Ishikawa (cell line): ENCODE results near the gene DCHS1.

Experiments used
- CEBPB ChIP-seq: IDR thresholded peaks from 2 replicates; pipeline ENCODE4 v1.6.1; 2012
- CREB1 ChIP-seq: IDR thresholded peaks from 2 replicates; pipeline ENCODE4 v1.6.1; 2012; ENCODE audit warnings: low read depth
- EGR1 ChIP-seq: IDR thresholded peaks from 2 replicates; pipeline ENCODE4 v1.6.1; 2012
- EP300 ChIP-seq: IDR thresholded peaks from 2 replicates; pipeline ENCODE4 v1.6.1; 2012; ENCODE audit warnings: borderline replicate concordance
- FOXM1 ChIP-seq: IDR thresholded peaks from 2 replicates; pipeline ENCODE4 v1.6.1; 2012; ENCODE audit warnings: low read depth, borderline replicate concordance
- NFIC ChIP-seq: IDR thresholded peaks from 2 replicates; pipeline ENCODE4 v1.6.1; 2012
- RAD21 ChIP-seq: IDR thresholded peaks from 2 replicates; pipeline ENCODE4 v1.6.1; 2012; ENCODE audit warnings: low read depth
- TAF1 ChIP-seq: IDR thresholded peaks from 2 replicates; pipeline ENCODE4 v1.6.1; 2012; ENCODE audit warnings: low read depth, mild to moderate bottlenecking
- TCF12 ChIP-seq: IDR thresholded peaks from 2 replicates; pipeline ENCODE4 v1.6.1; 2012; ENCODE audit warnings: low read depth
- TEAD4 ChIP-seq: IDR thresholded peaks from 2 replicates; pipeline ENCODE4 v1.6.1; 2012
- YY1 ChIP-seq: IDR thresholded peaks from 2 replicates; pipeline ENCODE4 v1.6.1; 2012; ENCODE audit warnings: low read depth
- ZBTB7A ChIP-seq: IDR thresholded peaks from 2 replicates; pipeline ENCODE4 v1.6.1; 2012; ENCODE audit warnings: low read depth
- TF ChIP-seq, protein P1 (sequence below): IDR thresholded peaks from 2 replicates; pipeline ENCODE4 v1.6.1; 2012; ENCODE audit warnings: low read depth, mild to moderate bottlenecking
- TF ChIP-seq, protein P2 (sequence below): IDR thresholded peaks from 2 replicates; pipeline ENCODE4 v1.6.1; 2012
- TF ChIP-seq, protein P3 (sequence below): IDR thresholded peaks from 2 replicates; pipeline ENCODE4 v1.6.1; 2012

DCHS1 gene

DNA sequence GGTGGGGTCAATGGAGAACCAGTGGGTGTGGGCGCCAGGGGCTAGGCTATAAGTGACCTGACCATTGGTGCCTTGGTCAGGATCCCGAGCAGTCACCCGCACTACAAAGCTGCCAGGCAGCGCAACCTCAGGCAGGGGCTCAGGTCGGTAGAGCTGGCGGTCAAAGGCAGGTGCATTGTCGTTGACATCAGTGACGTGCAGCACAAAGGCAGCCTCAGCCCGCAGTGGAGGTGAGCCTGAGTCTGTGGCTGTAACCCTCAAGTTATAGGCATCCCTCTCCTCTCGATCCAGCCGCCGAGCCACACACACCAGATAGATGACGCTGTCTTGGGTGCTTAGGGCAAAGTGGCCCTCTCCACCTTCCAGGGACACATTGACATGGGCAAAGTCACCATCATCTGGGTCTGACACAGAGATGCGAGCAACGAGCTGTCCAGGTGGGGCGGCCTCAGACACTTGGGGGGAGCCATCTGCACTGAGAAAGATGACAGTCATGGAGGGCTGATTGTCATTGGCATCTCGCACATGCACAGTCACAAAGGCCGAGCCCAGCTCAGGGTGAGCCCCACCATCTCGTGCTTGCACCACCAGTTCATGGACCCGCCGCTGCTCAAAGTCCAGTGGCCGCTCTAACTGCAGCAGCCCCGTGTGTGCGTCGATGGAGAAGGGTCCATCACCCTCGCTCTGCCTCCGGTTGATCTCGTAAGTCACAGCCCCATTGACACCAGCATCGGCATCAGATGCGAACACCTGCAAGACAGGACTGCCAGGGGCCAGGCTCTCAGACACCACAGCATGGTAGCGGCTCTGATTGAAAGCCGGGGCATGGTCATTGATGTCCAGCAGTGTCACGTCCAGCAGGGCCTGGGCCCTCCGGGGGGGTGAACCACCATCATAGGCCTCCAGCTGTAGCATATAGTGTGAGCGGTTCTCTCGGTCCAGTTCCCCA is 15.3 kb downstream of the DCHS1 start:
- TF ChIP-seq, protein P1, sequence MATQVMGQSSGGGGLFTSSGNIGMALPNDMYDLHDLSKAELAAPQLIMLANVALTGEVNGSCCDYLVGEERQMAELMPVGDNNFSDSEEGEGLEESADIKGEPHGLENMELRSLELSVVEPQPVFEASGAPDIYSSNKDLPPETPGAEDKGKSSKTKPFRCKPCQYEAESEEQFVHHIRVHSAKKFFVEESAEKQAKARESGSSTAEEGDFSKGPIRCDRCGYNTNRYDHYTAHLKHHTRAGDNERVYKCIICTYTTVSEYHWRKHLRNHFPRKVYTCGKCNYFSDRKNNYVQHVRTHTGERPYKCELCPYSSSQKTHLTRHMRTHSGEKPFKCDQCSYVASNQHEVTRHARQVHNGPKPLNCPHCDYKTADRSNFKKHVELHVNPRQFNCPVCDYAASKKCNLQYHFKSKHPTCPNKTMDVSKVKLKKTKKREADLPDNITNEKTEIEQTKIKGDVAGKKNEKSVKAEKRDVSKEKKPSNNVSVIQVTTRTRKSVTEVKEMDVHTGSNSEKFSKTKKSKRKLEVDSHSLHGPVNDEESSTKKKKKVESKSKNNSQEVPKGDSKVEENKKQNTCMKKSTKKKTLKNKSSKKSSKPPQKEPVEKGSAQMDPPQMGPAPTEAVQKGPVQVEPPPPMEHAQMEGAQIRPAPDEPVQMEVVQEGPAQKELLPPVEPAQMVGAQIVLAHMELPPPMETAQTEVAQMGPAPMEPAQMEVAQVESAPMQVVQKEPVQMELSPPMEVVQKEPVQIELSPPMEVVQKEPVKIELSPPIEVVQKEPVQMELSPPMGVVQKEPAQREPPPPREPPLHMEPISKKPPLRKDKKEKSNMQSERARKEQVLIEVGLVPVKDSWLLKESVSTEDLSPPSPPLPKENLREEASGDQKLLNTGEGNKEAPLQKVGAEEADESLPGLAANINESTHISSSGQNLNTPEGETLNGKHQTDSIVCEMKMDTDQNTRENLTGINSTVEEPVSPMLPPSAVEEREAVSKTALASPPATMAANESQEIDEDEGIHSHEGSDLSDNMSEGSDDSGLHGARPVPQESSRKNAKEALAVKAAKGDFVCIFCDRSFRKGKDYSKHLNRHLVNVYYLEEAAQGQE, result no peak
- TF ChIP-seq TCF12 (no peak), TAF1 (no peak), YY1 (no peak), TEAD4 (no peak), ZBTB7A (no peak), CREB1 (no peak)

DNA sequence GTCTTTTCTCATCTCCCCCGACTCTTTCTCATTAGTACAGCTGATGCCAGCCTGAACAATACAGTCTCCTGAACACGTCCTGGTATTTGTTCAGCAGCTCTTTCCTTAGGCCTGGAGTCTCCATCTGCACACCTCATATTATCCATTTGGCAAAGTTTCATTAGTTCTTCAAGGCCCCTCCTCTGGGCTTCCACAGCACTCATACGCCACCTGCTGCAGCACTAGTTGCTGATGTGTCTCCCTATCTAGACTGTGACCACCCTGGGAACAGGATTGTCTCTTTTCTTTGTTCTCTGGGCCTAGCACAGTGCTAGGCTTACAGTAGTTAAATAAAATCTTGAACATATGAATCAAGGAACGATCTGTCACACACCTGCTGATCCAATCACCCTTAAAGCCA is 17.2 kb downstream of the DCHS1 start:
- TF ChIP-seq, protein P1, result no peak
- no peak for TF ChIP-seq CREB1

DNA sequence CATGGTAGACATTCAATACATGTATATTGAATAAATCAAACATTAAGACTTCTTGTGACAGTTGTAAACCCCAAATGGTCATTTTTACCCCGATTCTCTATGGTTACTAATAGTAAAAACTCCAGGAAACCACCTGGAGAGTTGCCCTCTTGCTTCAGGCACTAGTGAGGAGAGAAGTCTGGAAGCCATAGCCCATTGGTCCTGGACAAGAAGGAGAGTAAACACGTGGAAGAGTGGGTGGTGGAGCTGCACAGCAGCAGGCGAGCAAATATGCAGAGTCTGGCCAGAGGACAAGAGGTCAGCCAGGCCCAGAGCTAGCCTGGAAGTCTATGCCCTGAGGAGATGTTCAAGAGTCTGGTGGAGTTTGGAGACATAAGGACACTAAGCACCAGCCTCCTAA is 17.7 kb downstream of the DCHS1 start:
- TF ChIP-seq, protein P2, sequence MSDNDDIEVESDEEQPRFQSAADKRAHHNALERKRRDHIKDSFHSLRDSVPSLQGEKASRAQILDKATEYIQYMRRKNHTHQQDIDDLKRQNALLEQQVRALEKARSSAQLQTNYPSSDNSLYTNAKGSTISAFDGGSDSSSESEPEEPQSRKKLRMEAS, result 0 out of 2 replicates have a peak, but pooled peaks have one; percentile 28
- TF ChIP-seq TAF1, result no peak

DNA sequence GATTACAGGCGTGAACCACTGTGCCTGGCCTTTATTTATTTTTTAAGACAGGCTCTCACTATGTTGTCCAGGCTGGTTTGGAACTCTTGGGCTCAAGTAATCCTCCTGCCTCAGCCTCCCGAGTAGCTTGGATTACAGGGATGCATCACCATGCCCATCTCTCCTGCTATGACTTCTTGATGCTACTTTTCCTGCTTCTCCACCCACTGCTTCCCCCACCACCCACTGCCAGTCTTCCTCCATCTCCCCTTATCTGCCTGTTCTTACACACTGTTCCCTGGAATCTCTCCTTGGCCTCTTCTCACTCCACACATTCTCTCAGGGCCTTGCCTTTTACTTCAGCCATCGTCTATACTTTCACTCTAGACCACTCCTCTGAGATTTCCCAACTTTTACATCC is 19.1 kb downstream of the DCHS1 start:
- TF ChIP-seq CEBPB (no peak), CREB1 (no peak), RAD21 (no peak), ZBTB7A (no peak), NFIC (no peak), EGR1 (no peak), TAF1 (no peak), FOXM1 (no peak), TEAD4 (no peak), TCF12 (no peak), EP300 (no peak), YY1 (no peak)
- TF ChIP-seq, protein P1, result no peak
- TF ChIP-seq, protein P3, sequence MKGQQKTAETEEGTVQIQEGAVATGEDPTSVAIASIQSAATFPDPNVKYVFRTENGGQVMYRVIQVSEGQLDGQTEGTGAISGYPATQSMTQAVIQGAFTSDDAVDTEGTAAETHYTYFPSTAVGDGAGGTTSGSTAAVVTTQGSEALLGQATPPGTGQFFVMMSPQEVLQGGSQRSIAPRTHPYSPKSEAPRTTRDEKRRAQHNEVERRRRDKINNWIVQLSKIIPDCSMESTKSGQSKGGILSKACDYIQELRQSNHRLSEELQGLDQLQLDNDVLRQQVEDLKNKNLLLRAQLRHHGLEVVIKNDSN, result no peak
- TF ChIP-seq, protein P2, result no peak

DNA sequence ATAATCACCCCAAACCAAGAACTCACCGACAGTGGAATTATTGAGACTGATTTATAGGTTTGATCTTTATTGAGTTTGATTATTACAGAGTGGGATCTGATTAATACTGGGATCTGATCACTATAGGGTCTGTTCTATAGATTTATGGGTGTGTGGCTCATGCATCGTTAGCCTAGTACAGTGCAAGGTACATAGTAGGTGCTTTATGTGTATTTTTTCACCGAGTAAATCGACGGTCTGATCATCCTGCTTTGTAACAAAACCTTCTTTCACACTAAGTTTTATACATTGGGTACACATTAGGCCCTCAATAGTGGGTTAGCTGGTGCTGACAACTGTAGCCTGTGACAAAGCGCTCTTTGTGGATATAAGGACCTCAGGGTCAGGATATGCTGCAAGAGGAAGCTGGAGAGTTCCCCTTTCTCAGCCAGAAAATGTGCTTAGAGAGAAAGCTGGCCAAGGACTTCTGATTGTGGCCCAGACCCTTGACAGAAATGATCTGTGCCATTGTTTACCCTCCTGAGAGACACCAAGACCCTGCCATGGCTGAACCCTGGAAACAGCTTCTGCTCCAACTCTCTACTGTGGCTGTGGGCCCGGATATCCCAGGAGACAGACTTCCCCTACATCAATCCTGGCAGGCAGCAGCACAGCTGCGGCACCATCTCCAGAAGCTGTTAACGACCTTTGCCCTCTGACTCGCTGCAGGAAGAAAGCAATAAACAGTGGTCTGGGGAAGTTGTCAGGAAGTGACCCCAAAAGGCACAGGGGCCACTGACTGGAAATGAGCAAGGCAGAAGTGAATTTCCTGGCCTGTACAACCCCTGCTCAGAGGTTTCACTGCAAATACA is 20.3 kb downstream of the DCHS1 start:
- TF ChIP-seq CEBPB (no peak), NFIC (no peak), TAF1 (no peak), TCF12 (no peak), CREB1 (no peak), FOXM1 (no peak), EGR1 (no peak)
- TF ChIP-seq, protein P2, result no peak
